LHCN-M2 (cell line): ENCODE results near the gene BCKDHB. TPM values are rescaled to one million over a fixed set of nuclear protein-coding genes. Genes with fewer than 3 reads are reported as not detected.

Experiments used
- DNase-seq: peaks from one replicate; pipeline ENCODE4 v3.0.0-alpha.2; 2012; ENCODE audit warnings: low read depth
- total RNA-seq: library from RNA; depleted of rRNA; stranded (reverse); fragments of >200 nt; gene quantifications from 2 replicates; pipeline ENCODE4 v1.2.3, GENCODE V29; 2014

Gene BCKDHB
- total RNA-seq, 1 experiment from 2014 or later, result 33.6 TPM

GRCh38 chr6:80328652-80329051 lies 222.2 kb downstream of the BCKDHB start:
- no peak for DNase-seq

- DNase-seq, result no peak
Measured at GRCh38 chr6:80329496-80329895, 223.0 kb downstream of the BCKDHB start.

GRCh38 chr6:80330961-80331360 lies 224.5 kb downstream of the BCKDHB start:
- no peak for DNase-seq

GRCh38 chr6:80331522-80331921 lies 225.1 kb downstream of the BCKDHB start:
- DNase-seq, result no peak

GRCh38 chr6:80331974-80332373 lies 225.5 kb downstream of the BCKDHB start:
- DNase-seq, result no peak

GRCh38 chr6:80333342-80333741 lies 226.9 kb downstream of the BCKDHB start:
- no peak for DNase-seq

- no peak for DNase-seq
Measured at GRCh38 chr6:80335121-80335531, 228.7 kb downstream of the BCKDHB start.

GRCh38 chr6:80336911-80337310 lies 230.4 kb downstream of the BCKDHB start:
- DNase-seq, result no peak

- DNase-seq, result no peak
Measured at GRCh38 chr6:80338201-80338836, 231.8 kb downstream of the BCKDHB start.

- DNase-seq, result no peak
Measured at GRCh38 chr6:80339421-80339820, 232.9 kb downstream of the BCKDHB start.

GRCh38 chr6:80340280-80340679 lies 233.8 kb downstream of the BCKDHB start:
- no peak for DNase-seq

GRCh38 chr6:80340686-80341085 lies 234.2 kb downstream of the BCKDHB start:
- no peak for DNase-seq

GRCh38 chr6:80341330-80341729 lies 234.9 kb downstream of the BCKDHB start:
- peak; percentile 27 for DNase-seq

- DNase-seq, result no peak
Measured at GRCh38 chr6:80343511-80343910, 237.0 kb downstream of the BCKDHB start.

- no peak for DNase-seq
Measured at GRCh38 chr6:80347101-80347500, 240.6 kb downstream of the BCKDHB start.

- DNase-seq, result peak; percentile 62
Measured at GRCh38 chr6:80348263-80348662, 241.8 kb downstream of the BCKDHB start.

- DNase-seq, result no peak
Measured at GRCh38 chr6:80356000-80356399, 249.5 kb downstream of the BCKDHB start.

GRCh38 chr6:80356545-80356944 lies 250.1 kb downstream of the BCKDHB start:
- no peak for DNase-seq

- no peak for DNase-seq
Measured at GRCh38 chr6:80357081-80357480, 250.6 kb downstream of the BCKDHB start.

GRCh38 chr6:80357674-80358073 lies 251.2 kb downstream of the BCKDHB start:
- no peak for DNase-seq

GRCh38 chr6:80363501-80364122 lies 257.1 kb downstream of the BCKDHB start:
- peak; percentile 14 for DNase-seq

GRCh38 chr6:80364149-80364548 lies 257.7 kb downstream of the BCKDHB start:
- peak; percentile 30 for DNase-seq

GRCh38 chr6:80366051-80366450 lies 259.6 kb downstream of the BCKDHB start:
- DNase-seq, result no peak

- DNase-seq, result peak; percentile 37
Measured at GRCh38 chr6:80366714-80367113, 260.2 kb downstream of the BCKDHB start.
